Measurements from ENCODE around the gene APLN. TPM values are rescaled to one million over a fixed set of nuclear protein-coding genes. Genes with fewer than 3 reads are reported as not detected.

Gene APLN
- total RNA-seq, 6 donors from 2014 or later = 0.49 to 14.2 (median 1.7) TPM; not detected in 1

DNA sequence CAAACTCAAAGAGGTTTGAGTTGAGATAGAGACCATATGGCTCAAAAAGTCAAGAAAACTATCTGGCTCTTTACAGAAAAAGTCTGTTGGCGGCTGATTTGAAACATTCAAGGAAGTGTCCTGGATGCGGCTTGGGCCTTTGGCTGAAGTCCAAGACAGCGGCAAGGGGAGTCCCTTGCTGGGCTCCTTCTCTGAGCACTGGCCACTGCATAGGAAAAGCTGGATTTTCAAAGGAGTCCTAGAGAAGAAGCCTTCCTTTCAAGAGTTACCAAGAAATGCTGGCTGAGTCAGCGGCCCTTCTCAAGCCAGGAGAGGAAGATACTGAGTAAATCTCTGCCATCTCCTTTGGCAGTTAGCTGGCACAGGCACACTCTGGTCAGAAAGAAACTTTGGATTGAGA, 12.1 kb downstream of the APLN start:
- peaks cover 0 to 6% (median 0%) of the 10 kb centered on the region in 4 donors for H3K9me3 ChIP-seq
- DNase-seq (no peak), ATAC-seq (ENCODE audit: low FRiP score in 2 of 2) (no peak)
- H3K4me1 ChIP-seq = peaks cover 0 to 1% (median 0%) of the 10 kb centered on the region in 4 donors
- WGBS, 2 donors = 50 to 63% methylated on average over 1 to 4 of the region's 4 CpGs
- H3K27me3 ChIP-seq = no peaks in the 10 kb centered on the region
- TF ChIP-seq POLR2AphosphoS5 (IDR thresholded peaks at IDR 0.05) (no peak), EP300 (IDR thresholded peaks at IDR 0.05) (no peak), POLR2A (IDR thresholded peaks at IDR 0.05) (no peak)
- TF ChIP-seq, protein P1, sequence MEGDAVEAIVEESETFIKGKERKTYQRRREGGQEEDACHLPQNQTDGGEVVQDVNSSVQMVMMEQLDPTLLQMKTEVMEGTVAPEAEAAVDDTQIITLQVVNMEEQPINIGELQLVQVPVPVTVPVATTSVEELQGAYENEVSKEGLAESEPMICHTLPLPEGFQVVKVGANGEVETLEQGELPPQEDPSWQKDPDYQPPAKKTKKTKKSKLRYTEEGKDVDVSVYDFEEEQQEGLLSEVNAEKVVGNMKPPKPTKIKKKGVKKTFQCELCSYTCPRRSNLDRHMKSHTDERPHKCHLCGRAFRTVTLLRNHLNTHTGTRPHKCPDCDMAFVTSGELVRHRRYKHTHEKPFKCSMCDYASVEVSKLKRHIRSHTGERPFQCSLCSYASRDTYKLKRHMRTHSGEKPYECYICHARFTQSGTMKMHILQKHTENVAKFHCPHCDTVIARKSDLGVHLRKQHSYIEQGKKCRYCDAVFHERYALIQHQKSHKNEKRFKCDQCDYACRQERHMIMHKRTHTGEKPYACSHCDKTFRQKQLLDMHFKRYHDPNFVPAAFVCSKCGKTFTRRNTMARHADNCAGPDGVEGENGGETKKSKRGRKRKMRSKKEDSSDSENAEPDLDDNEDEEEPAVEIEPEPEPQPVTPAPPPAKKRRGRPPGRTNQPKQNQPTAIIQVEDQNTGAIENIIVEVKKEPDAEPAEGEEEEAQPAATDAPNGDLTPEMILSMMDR (IDR thresholded peaks at IDR 0.05) = no peak
- no peak overlapping the region for H3K27ac ChIP-seq
- H3K36me3 ChIP-seq = no peaks in the 10 kb centered on the region
- no peak overlapping the region for H3K4me3 ChIP-seq

DNA sequence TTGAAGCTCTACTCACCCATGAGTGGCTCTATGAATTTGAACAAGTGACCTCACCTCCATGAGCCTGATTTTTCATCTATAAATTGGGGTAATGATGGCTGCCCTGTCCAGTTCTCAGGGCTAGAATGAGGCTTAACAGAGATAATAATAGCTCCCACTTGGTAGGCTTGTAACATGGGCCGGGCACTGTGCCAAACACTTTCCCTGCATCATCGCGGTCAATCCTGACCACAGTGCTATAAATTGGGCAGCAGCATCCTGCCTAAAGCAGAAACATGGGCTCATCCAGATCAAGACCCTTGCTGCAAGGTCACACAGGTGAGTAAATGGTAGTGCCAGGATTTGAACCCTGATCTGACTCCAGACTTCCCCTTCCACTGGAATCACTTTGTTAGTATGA, 12.8 kb downstream of the APLN start:
- DNase-seq (no peak), ATAC-seq (ENCODE audit: low FRiP score in 2 of 2) (no peak)
- Histone ChIP-seq H3K36me3 (no peaks in the 10 kb centered on the region), H3K27ac (no peak overlapping the region), H3K9me3 (peaks cover 0 to 6% (median 0%) of the 10 kb centered on the region in 4 donors), H3K27me3 (no peaks in the 10 kb centered on the region), H3K4me1 (peaks cover 0 to 4% (median 1%) of the 10 kb centered on the region in 4 donors), H3K4me3 (no peak overlapping the region)
- 43 to 66% methylated on average over 3 of the region's 3 CpGs for WGBS, 2 donors
- TF ChIP-seq, protein P1 (IDR thresholded peaks at IDR 0.05) = no peak
- no peak for TF ChIP-seq POLR2AphosphoS5 (IDR thresholded peaks at IDR 0.05)
- no peak for TF ChIP-seq POLR2A (IDR thresholded peaks at IDR 0.05)
- no peak for TF ChIP-seq EP300 (IDR thresholded peaks at IDR 0.05)

DNA sequence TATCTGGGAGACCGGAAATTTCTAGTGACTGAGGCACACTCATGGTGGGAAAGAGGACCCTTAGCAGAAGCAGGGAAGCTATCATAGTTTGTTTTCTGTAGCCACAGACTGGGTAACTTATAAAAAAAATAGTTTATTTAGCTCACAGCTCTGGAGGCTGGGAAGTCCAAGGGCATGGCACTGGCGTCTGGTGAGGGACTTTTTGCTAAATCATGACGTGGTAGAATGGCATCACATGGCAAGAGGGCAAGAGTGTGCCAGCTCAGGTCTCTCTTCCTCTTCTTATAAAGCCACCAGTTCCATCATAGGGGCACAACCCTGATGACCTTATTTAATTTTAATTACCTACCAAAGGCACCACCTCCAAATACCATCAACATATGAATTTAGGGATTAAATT, 13.3 kb downstream of the APLN start:
- Histone ChIP-seq H3K27me3 (no peaks in the 10 kb centered on the region), H3K4me1 (peaks cover 0 to 4% (median 1%) of the 10 kb centered on the region in 4 donors), H3K9me3 (peaks cover 0 to 6% (median 0%) of the 10 kb centered on the region in 4 donors), H3K36me3 (no peaks in the 10 kb centered on the region), H3K4me3 (no peak overlapping the region), H3K27ac (no peak overlapping the region)
- no peak for TF ChIP-seq POLR2AphosphoS5 (IDR thresholded peaks at IDR 0.05)
- no peak for TF ChIP-seq EP300 (IDR thresholded peaks at IDR 0.05)
- TF ChIP-seq POLR2A (IDR thresholded peaks at IDR 0.05) = no peak
- TF ChIP-seq, protein P1 (IDR thresholded peaks at IDR 0.05) = no peak
- no peak for DNase-seq
- WGBS, 2 donors = 50 to 52% methylated on average over 2 to 3 of the region's 3 CpGs
- no peak for ATAC-seq (ENCODE audit: low FRiP score in 2 of 2)

DNA sequence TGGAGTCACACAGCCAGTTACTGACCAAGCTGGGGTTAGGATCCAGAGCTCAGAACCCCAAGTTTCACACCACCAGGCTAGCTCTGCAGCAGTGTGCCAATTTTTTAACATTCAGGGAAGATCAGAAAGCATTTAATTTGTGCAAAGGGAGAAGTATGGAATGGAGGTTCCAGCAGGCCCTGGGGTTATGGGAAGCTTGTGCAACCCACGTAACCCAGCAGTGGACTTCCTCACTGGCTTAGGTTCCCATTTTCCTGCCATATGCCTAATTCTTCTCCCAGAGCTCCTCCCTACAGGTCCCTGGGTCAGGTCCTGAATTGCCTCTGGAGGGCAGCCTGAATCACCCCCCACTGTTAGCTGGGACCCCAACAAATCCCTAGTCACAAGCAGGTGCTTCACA, 14.0 kb downstream of the APLN start:
- peaks cover 0 to 4% (median 1%) of the 10 kb centered on the region in 4 donors for H3K4me1 ChIP-seq

More for the DNA sequence above, 14.0 kb downstream of the APLN start:
- no peak for ATAC-seq (ENCODE audit: low FRiP score in 2 of 2)
- Histone ChIP-seq H3K27ac (no peak overlapping the region), H3K9me3 (peaks cover 0 to 6% (median 0%) of the 10 kb centered on the region in 4 donors), H3K27me3 (no peaks in the 10 kb centered on the region), H3K4me3 (no peak overlapping the region), H3K36me3 (no peaks in the 10 kb centered on the region)
- DNase-seq = no peak
- TF ChIP-seq POLR2AphosphoS5 (IDR thresholded peaks at IDR 0.05) = no peak
- TF ChIP-seq, protein P1 (IDR thresholded peaks at IDR 0.05) = no peak
- TF ChIP-seq EP300 (IDR thresholded peaks at IDR 0.05) = no peak
- no peak for TF ChIP-seq POLR2A (IDR thresholded peaks at IDR 0.05)
- WGBS, 2 donors = 57 to 72% methylated on average over 1 of the region's 1 CpG
